Mammary epithelial cell (primary cell): Measurements from ENCODE around the gene SERTAD3.
"Not testable (repeated sequence)": the region's sequence is repeated elsewhere in the genome, so short reads cannot be mapped to it uniquely, and the experiment has no call there.

Experiments used
- CTCF ChIP-seq, 2 donors: IDR thresholded peaks in 1 of 2; conservative IDR thresholded peaks in 1 of 2; 2 replicates each; pipeline ENCODE4 v1.5.1; 2011 to 2012; ENCODE audit warnings: inconsistent platforms in 2 of 2, low read length in 2 of 2, mild to moderate bottlenecking in 2 of 2, control low read depth in 1 of 2, low read depth in 1 of 2; ENCODE audit not compliant: insufficient read depth in 1 of 2; ENCODE audit errors: extremely low read depth in 1 of 2
- EZH2 ChIP-seq: IDR thresholded peaks from 2 replicates; pipeline ENCODE4 v1.6.1; 2012; ENCODE audit warnings: low read length, inconsistent platforms, borderline replicate concordance

DNA sequence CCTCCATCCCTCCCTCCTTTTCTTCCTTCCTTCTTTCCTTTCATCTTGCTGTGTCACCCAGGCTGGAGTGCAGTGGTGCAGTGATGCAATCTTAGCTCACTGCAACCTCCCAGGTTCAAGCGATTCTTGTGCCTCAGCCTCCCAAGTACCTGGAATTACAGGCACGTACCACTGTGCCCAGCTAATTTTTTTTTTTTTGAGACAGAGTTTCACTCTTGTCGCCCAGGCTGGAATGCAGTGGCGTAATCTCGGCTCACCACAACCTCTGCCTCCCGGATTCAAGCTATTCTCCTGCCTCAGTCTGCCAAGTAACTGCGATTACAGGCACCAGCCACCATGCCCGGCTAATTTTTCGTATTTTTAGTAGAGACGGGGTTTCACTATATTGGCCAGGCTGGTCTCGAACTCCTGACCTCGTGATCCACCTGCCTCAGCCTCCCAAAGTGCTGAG lies 19.5 kb upstream of the SERTAD3 start:
- TF ChIP-seq CTCF (conservative IDR thresholded peaks at IDR 0.05 in 1 of 2, IDR thresholded peaks at IDR 0.05 in 1 of 2; ENCODE audit: extremely low read depth in 1 of 2, insufficient read depth in 1 of 2, low read depth in 1 of 2, low read length in 2 of 2); EZH2: not testable (repeated sequence)
